GM12864 (cell line): ENCODE measurements around the gene LRRN3.
"Not testable (repeated sequence)": the region's sequence is repeated elsewhere in the genome, so short reads cannot be mapped to it uniquely, and the experiment has no call there.

ENCODE experiments used
- DNase-seq: peaks from one replicate; pipeline ENCODE4 v3.0.0-alpha.2; 2011; ENCODE audit warnings: low read depth
- H3K4me3 ChIP-seq: 2 replicates; pipeline ENCODE4 v1.5.1; 2011; ENCODE audit warnings: mild to moderate bottlenecking, low read depth, low read length, control low read depth
- TF ChIP-seq, protein P1 (sequence below): IDR thresholded peaks from 2 replicates; pipeline ENCODE4 v1.5.1; 2011; ENCODE audit warnings: low read depth, mild to moderate bottlenecking, moderate library complexity, low read length, control low read depth, inconsistent platforms; ENCODE audit errors: missing control alignments

LRRN3 gene

GRCh38 chr7:111067251-111067650 lies 23.7 kb upstream of the LRRN3 start:
- TF ChIP-seq, protein P1, sequence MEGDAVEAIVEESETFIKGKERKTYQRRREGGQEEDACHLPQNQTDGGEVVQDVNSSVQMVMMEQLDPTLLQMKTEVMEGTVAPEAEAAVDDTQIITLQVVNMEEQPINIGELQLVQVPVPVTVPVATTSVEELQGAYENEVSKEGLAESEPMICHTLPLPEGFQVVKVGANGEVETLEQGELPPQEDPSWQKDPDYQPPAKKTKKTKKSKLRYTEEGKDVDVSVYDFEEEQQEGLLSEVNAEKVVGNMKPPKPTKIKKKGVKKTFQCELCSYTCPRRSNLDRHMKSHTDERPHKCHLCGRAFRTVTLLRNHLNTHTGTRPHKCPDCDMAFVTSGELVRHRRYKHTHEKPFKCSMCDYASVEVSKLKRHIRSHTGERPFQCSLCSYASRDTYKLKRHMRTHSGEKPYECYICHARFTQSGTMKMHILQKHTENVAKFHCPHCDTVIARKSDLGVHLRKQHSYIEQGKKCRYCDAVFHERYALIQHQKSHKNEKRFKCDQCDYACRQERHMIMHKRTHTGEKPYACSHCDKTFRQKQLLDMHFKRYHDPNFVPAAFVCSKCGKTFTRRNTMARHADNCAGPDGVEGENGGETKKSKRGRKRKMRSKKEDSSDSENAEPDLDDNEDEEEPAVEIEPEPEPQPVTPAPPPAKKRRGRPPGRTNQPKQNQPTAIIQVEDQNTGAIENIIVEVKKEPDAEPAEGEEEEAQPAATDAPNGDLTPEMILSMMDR, result no peak
- no peak for DNase-seq
- H3K4me3 ChIP-seq, result no peak overlapping the region

GRCh38 chr7:111067682-111068081 lies 23.2 kb upstream of the LRRN3 start:
- no peak for DNase-seq
- TF ChIP-seq, protein P1, result no peak
- no peak overlapping the region for H3K4me3 ChIP-seq

- H3K4me3 ChIP-seq, result no peak overlapping the region
- TF ChIP-seq, protein P1, result no peak
- DNase-seq, result no peak
Measured at GRCh38 chr7:111068618-111069017, 22.3 kb upstream of the LRRN3 start.

GRCh38 chr7:111071556-111071955 lies 19.4 kb upstream of the LRRN3 start:
- no peak for DNase-seq
- TF ChIP-seq, protein P1, result no peak
- H3K4me3 ChIP-seq, result no peak overlapping the region

DNA sequence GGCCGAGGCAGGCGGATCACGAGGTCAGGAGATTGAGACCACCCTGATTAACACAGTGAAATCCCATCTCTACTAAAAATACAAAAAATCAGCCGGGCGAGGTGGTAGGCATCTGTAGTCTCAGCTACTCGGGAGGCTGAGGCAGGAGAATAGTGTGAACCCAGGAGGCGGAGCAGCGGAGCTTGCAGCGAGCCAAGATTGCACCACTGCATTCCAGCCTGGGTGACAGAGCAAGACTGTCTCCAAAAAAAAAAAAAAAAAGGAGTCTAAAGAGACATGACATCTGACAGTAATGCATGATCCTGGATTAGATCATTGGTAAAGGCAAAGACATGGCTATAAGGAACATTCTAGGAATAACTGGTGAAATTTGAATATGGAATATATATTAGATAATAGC lies 18.3 kb upstream of the LRRN3 start:
- H3K4me3 ChIP-seq, DNase-seq: not testable (repeated sequence)

DNA sequence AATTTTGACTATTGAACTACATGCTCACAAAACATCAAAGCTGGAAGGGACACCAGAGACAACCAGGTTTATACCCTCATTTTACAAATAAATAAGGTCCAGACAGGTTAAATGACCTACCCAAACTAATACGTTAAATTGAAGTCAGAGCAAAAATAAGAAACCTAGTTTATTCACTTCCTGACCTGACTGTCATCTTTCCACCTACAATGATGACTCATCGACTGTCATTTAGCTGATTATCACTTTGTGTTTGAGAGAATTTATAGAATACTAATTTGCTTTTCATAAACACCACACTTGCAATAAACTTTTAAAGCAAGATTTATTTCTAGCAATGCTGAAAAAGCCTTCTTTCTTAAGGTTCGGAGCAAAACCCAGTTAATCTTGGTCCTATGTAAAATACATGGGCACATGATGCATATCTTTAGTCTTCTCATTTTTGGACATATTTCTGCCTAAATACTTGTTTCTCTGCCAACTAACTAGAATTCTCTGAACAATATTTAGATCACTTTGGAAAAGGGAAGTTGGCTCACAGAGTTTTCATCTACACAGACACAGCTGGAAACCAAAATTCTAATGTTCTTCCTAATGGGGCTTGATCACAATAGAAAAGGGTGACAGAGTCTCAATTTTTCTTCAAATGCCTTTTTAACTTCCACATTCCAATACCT lies 16.7 kb upstream of the LRRN3 start:
- H3K4me3 ChIP-seq, result no peak overlapping the region
- DNase-seq, result no peak
- TF ChIP-seq, protein P1, result no peak

GRCh38 chr7:111074748-111075146 lies 16.2 kb upstream of the LRRN3 start:
- TF ChIP-seq, protein P1, result no peak
- H3K4me3 ChIP-seq, result no peak overlapping the region
- no peak for DNase-seq
